Omental fat pad (tissue), 4 donors: ENCODE measurements around the gene HPX. TPM values are rescaled to one million over a fixed set of nuclear protein-coding genes. Genes with fewer than 3 reads are reported as not detected.

Experiments
- ATAC-seq: fragments of 150-250 bp; one replicate; pipeline ENCODE4 v1.9.1; 2016; ENCODE audit warnings: mild to moderate bottlenecking, moderate library complexity; ENCODE audit not compliant: low FRiP score
- DNase-seq: peaks from one replicate; pipeline ENCODE4 v3.0.0-alpha.2; 2019; ENCODE audit warnings: low spot score
- CTCF ChIP-seq, 3 donors: fragments of 450-650 bp; IDR thresholded peaks; one replicate each; pipeline ENCODE4 v1.5.1; 2016 to 2017; ENCODE audit warnings: antibody characterized with exemption in 3 of 3, mild to moderate bottlenecking in 3 of 3, moderate library complexity in 2 of 3
- total RNA-seq, 4 donors: library from RNA; depleted of rRNA; stranded (reverse); fragments of >200 nt; gene quantifications; one replicate each; pipeline ENCODE4 v1.1.0, GENCODE V29; 2016

Gene HPX
- total RNA-seq, 4 donors from 2014 or later = 1.7 to 2.5 (median 2.0) TPM

- DNase-seq = no peak
- no peak for TF ChIP-seq CTCF (IDR thresholded peaks at IDR 0.05)
- no peak for ATAC-seq
Observed at GRCh38 chr11:6406370-6406769, 34.4 kb downstream of the HPX start.

GRCh38 chr11:6405846-6406245 is 34.9 kb downstream of the HPX start:
- TF ChIP-seq CTCF (IDR thresholded peaks at IDR 0.05) = no peak
- ATAC-seq (no peak), DNase-seq (no peak)

GRCh38 chr11:6405052-6405667 is 35.6 kb downstream of the HPX start:
- no peak for TF ChIP-seq CTCF (IDR thresholded peaks at IDR 0.05)
- ATAC-seq = no peak
- no peak for DNase-seq

GRCh38 chr11:6404342-6405051 is 36.3 kb downstream of the HPX start:
- DNase-seq = no peak
- TF ChIP-seq CTCF (IDR thresholded peaks at IDR 0.05) = no peak
- ATAC-seq = peak; percentile 8

- ATAC-seq (no peak), DNase-seq (no peak)
- no peak for TF ChIP-seq CTCF (IDR thresholded peaks at IDR 0.05)
Observed at GRCh38 chr11:6403539-6403938, 37.2 kb downstream of the HPX start.

- TF ChIP-seq CTCF (IDR thresholded peaks at IDR 0.05) = no peak
- no peak for DNase-seq
- no peak for ATAC-seq
Observed at GRCh38 chr11:6402561-6402981, 38.2 kb downstream of the HPX start.

- ATAC-seq = no peak
- TF ChIP-seq CTCF (IDR thresholded peaks at IDR 0.05) = no peak
- DNase-seq = no peak
Observed at GRCh38 chr11:6402061-6402470, 38.7 kb downstream of the HPX start.
